HepG2 (cell line): ENCODE results near the gene SLC25A19. TPM values are rescaled to one million over a fixed set of nuclear protein-coding genes. Genes with fewer than 3 reads are reported as not detected.

ENCODE experiments used
- FOXA1 ChIP-seq, 2 experiments: fragments of 450-650 bp in 1 of 2; sonication (generic) in 1 of 2; formaldehyde crosslinking in 1 of 2; IDR thresholded peaks; 2 replicates each; pipeline versions ENCODE4 v1.4.0 to v1.6.1; 2016 to 2020; ENCODE audit warnings: missing genetic modification reagents in 1 of 2
- FOXP4 ChIP-seq: sonication (generic); formaldehyde crosslinking; IDR thresholded peaks from 2 replicates; pipeline ENCODE4 v1.4.0; 2020; ENCODE audit warnings: missing genetic modification reagents
- KDM4B ChIP-seq: sonication (generic); formaldehyde crosslinking; IDR thresholded peaks from 2 replicates; pipeline ENCODE4 v1.4.0; 2020; ENCODE audit warnings: missing genetic modification reagents
- MED8 ChIP-seq: sonication (generic); formaldehyde crosslinking; IDR thresholded peaks from 2 replicates; pipeline ENCODE4 v1.8.1; 2023; ENCODE audit warnings: mild to moderate bottlenecking, missing genetic modification reagents; ENCODE audit not compliant: insufficient replicate concordance
- MYNN ChIP-seq: sonication (generic); formaldehyde crosslinking; IDR thresholded peaks from 2 replicates; pipeline ENCODE4 v1.4.0; 2020; ENCODE audit warnings: mild to moderate bottlenecking, low read depth, missing genetic modification reagents
- NFIC ChIP-seq: IDR thresholded peaks from 2 replicates; pipeline ENCODE4 v1.6.1; 2012; ENCODE audit warnings: mild to moderate bottlenecking, low read length, inconsistent platforms
- NKX3-1 ChIP-seq: sonication (generic); formaldehyde crosslinking; IDR thresholded peaks from 2 replicates; pipeline ENCODE4 v1.5.0; 2020; ENCODE audit warnings: missing genetic modification reagents
- NR2C2 ChIP-seq: sonication (generic); formaldehyde crosslinking; IDR thresholded peaks from 2 replicates; pipeline ENCODE4 v1.4.0; 2020; ENCODE audit warnings: missing genetic modification reagents, mild to moderate bottlenecking, moderate library complexity, borderline replicate concordance
- PHF8 ChIP-seq: sonication (generic); formaldehyde crosslinking; IDR thresholded peaks from 2 replicates; pipeline ENCODE4 v1.5.0; 2020; ENCODE audit warnings: missing genetic modification reagents
- RBAK ChIP-seq: sonication (generic); formaldehyde crosslinking; IDR thresholded peaks from 2 replicates; pipeline ENCODE4 v1.5.1; 2020; ENCODE audit warnings: mild to moderate bottlenecking, missing genetic modification reagents
- TAF15 ChIP-seq: fragments of 200-400 bp; formaldehyde crosslinking; IDR thresholded peaks from one replicate; pipeline ENCODE4 v1.6.1; 2018; ENCODE audit warnings: mild to moderate bottlenecking, low read depth, low read length; ENCODE audit not compliant: poor library complexity, severe bottlenecking
- ZFX ChIP-seq: sonication (generic); formaldehyde crosslinking; IDR thresholded peaks from 2 replicates; pipeline ENCODE4 v1.4.0; 2020; ENCODE audit warnings: mild to moderate bottlenecking, low read depth, missing genetic modification reagents, moderate library complexity
- ZNF276 ChIP-seq: sonication (generic); formaldehyde crosslinking; IDR thresholded peaks from 2 replicates; pipeline ENCODE4 v1.4.0; 2020; ENCODE audit warnings: mild to moderate bottlenecking, low read depth, missing genetic modification reagents
- ZNF446 ChIP-seq: sonication (generic); formaldehyde crosslinking; IDR thresholded peaks from 2 replicates; pipeline ENCODE4 v1.5.0; 2020; ENCODE audit warnings: mild to moderate bottlenecking, missing genetic modification reagents
- ZNF512 ChIP-seq: sonication (generic); formaldehyde crosslinking; IDR thresholded peaks from 2 replicates; pipeline ENCODE4 v1.4.0; 2020; ENCODE audit warnings: mild to moderate bottlenecking, missing genetic modification reagents
- ZNF557 ChIP-seq: sonication (generic); formaldehyde crosslinking; IDR thresholded peaks from 2 replicates; pipeline ENCODE4 v1.4.0; 2020; ENCODE audit warnings: missing genetic modification reagents
- ZNF660 ChIP-seq: sonication (generic); formaldehyde crosslinking; IDR thresholded peaks from 2 replicates; pipeline ENCODE4 v1.5.1; 2020; ENCODE audit warnings: mild to moderate bottlenecking, low read depth, missing genetic modification reagents, borderline replicate concordance
- ZNF747 ChIP-seq: sonication (generic); formaldehyde crosslinking; IDR thresholded peaks from 2 replicates; pipeline ENCODE4 v1.8.1; 2023; ENCODE audit warnings: missing genetic modification reagents, mild to moderate bottlenecking, borderline replicate concordance
- ZNF75D ChIP-seq: sonication (generic); formaldehyde crosslinking; IDR thresholded peaks from 2 replicates; pipeline ENCODE4 v1.8.1; 2023; ENCODE audit warnings: missing genetic modification reagents, mild to moderate bottlenecking, borderline replicate concordance
- ZSCAN20 ChIP-seq: sonication (generic); formaldehyde crosslinking; IDR thresholded peaks from 2 replicates; pipeline ENCODE4 v1.4.0; 2020; ENCODE audit warnings: missing genetic modification reagents, mild to moderate bottlenecking, borderline replicate concordance
- ZSCAN22 ChIP-seq: sonication (generic); formaldehyde crosslinking; IDR thresholded peaks from 2 replicates; pipeline ENCODE4 v1.4.0; 2020; ENCODE audit warnings: mild to moderate bottlenecking, missing genetic modification reagents
- polyA plus RNA-seq, 8 experiments: library from polyadenylated mRNA; depleted of rRNA in 3 of 8; stranded (reverse) in 7 of 8; unstranded in 1 of 8; fragments of >200 nt; fragmentation: Illumina TruSeq in 4 of 8; extraction: Trizol in 4 of 8; gene quantifications; 2 replicates each; pipeline versions ENCODE4 v1.2.1 to v1.2.3, GENCODE V29; 2011 to 2016; ENCODE audit warnings: low read depth in 4 of 8, missing spikeins in 1 of 8, mixed read lengths in 1 of 8; ENCODE audit not compliant: insufficient read depth in 1 of 8
- total RNA-seq, 5 experiments: library from RNA; depleted of rRNA; stranded (reverse); fragments of >200 nt; fragmentation: Illumina TruSeq; extraction: Trizol; gene quantifications; 2 replicates each; pipeline ENCODE4 v1.2.3, GENCODE V29; 2016; ENCODE audit warnings: low read depth in 1 of 5

Gene SLC25A19
- total and polyA plus RNA-seq, 2 of the 13 experiments (the other 11 are each of a cell fraction or from before 2014, with no cell fraction given), result 24.4 to 41.4 TPM

GRCh38 chr17:75308732-75309629, 19.7 kb upstream of the SLC25A19 start (continued):
- 0 out of 2 replicates have a peak, but pooled peaks have one; percentile 68 for TF ChIP-seq ZNF446
- TF ChIP-seq ZNF75D (CRISPR knock-in tag), result no peak
- TF ChIP-seq RBAK (CRISPR knock-in tag), result no peak
- no peak for TF ChIP-seq ZNF557 (CRISPR knock-in tag)
- peak; percentile 90; the same call in 1 of the 2 replicates for TF ChIP-seq ZNF747
- no peak; the same call in 1 of the 2 replicates for TF ChIP-seq NKX3-1 (CRISPR knock-in tag)
- TF ChIP-seq KDM4B, result 0 out of 2 replicates have a peak, but pooled peaks have one; percentile 44
- TF ChIP-seq MED8 (CRISPR knock-in tag), result no peak
- no peak; the same call in 1 of the 2 replicates for TF ChIP-seq ZSCAN20 (CRISPR knock-in tag)
- peak; percentile 78; the same call in 1 of the 2 replicates for TF ChIP-seq NR2C2 (CRISPR knock-in tag)
- no peak for TF ChIP-seq ZSCAN22 (CRISPR knock-in tag)
- peak; percentile 80 for TF ChIP-seq PHF8 (CRISPR knock-in tag)
- peak; percentile 53; the same call in 1 of the 2 replicates for TF ChIP-seq FOXP4
- no peak for TF ChIP-seq FOXA1 (IDR thresholded peaks at IDR 0.05)
- peak; percentile 33; the same call in 1 of the 2 replicates for TF ChIP-seq FOXA1 (CRISPR knock-in tag; IDR thresholded peaks at IDR 0.05)
- TF ChIP-seq TAF15, result no peak
- TF ChIP-seq NFIC, result peak; percentile 61; the same call in 1 of the 2 replicates
- TF ChIP-seq ZNF660, result no peak; the same call in 1 of the 2 replicates
- TF ChIP-seq ZNF276 (CRISPR knock-in tag), result peak; percentile 95
- peak; percentile 65; the same call in 1 of the 2 replicates for TF ChIP-seq ZNF512 (CRISPR knock-in tag)
- TF ChIP-seq MYNN, result no peak
- TF ChIP-seq ZFX (CRISPR knock-in tag), result peak; percentile 99
